GM18951 (cell line): ENCODE measurements around the gene GFI1.
"Not testable (repeated sequence)": the region's sequence is repeated elsewhere in the genome, so short reads cannot be mapped to it uniquely, and the experiment has no call there.

Source experiments
- POLR2A ChIP-seq: IDR thresholded peaks from 4 replicates; pipeline ENCODE4 v1.6.1; 2011; ENCODE audit warnings: mild to moderate bottlenecking; ENCODE audit not compliant: insufficient read length, insufficient read depth; ENCODE audit errors: extremely low read depth
- in situ Hi-C: fragments of 300-500 bp; cut with MboI; formaldehyde crosslinking; loops from one replicate; pipeline ENCODE4 v1.12.0; 2022; ENCODE audit warnings: low sequenced_read_pairs, mixed read lengths, inconsistent platforms; ENCODE audit not compliant: unreplicated experiment

Gene GFI1

GRCh38 chr1:92442351-92442750, 44.4 kb downstream of the GFI1 start:
- no peak for TF ChIP-seq POLR2A
- in situ Hi-C loops, result no loop called here

GRCh38 chr1:92441697-92442342, 44.9 kb downstream of the GFI1 start:
- in situ Hi-C loops, result no loop called here
- TF ChIP-seq POLR2A, result no peak

GRCh38 chr1:92441316-92441696, 45.4 kb downstream of the GFI1 start:
- no peak for TF ChIP-seq POLR2A

GRCh38 chr1:92439291-92439690, 47.4 kb downstream of the GFI1 start:
- in situ Hi-C loops, result no loop called here
- TF ChIP-seq POLR2A, result no peak

More at GRCh38 chr1:92441316-92441696, 45.4 kb downstream of the GFI1 start:
- in situ Hi-C loops, result no loop called here

- in situ Hi-C loops, result not testable (repeated sequence)
Measured at GRCh38 chr1:92434572-92434971, 52.2 kb downstream of the GFI1 start.

GRCh38 chr1:92430030-92430429, 56.7 kb downstream of the GFI1 start:
- TF ChIP-seq POLR2A, result no peak

GRCh38 chr1:92425617-92426016, 61.1 kb downstream of the GFI1 start:
- no peak for TF ChIP-seq POLR2A
- in situ Hi-C loops, result no loop called here

More at GRCh38 chr1:92430030-92430429, 56.7 kb downstream of the GFI1 start:
- in situ Hi-C loops, result no loop called here
